H9 (cell line): ENCODE measurements around the gene CHD1. TPM values are rescaled to one million over a fixed set of nuclear protein-coding genes. Genes with fewer than 3 reads are reported as not detected.
A peak's percentile ranks its signal among the peaks of the same experiment; 100 is the strongest.

Source experiments
- DNase-seq: peaks from one replicate; pipeline ENCODE4 v3.0.0-alpha.2; 2017
- H2AFZ ChIP-seq: one replicate; pipeline ENCODE4 v1.6.1; 2013; ENCODE audit warnings: mild to moderate bottlenecking, low read length, control low read depth, moderate library complexity
- H2AK5ac ChIP-seq: 2 replicates; pipeline ENCODE4 v1.6.1; 2013; ENCODE audit warnings: low read length, control low read depth, mixed read lengths; ENCODE audit not compliant: insufficient read length
- H2BK120ac ChIP-seq: one replicate; pipeline ENCODE4 v1.6.1; 2013; ENCODE audit warnings: low read depth, mild to moderate bottlenecking, low read length, control low read depth, inconsistent platforms; ENCODE audit not compliant: poor library complexity, severe bottlenecking
- H2BK12ac ChIP-seq: 2 replicates; pipeline ENCODE4 v1.6.1; 2013; ENCODE audit warnings: low read length, control low read depth, mixed read lengths, low read depth; ENCODE audit not compliant: insufficient read length
- H2BK15ac ChIP-seq: 2 replicates; pipeline ENCODE4 v1.6.1; 2013; ENCODE audit warnings: low read depth, low read length, control low read depth
- H2BK20ac ChIP-seq: one replicate; pipeline ENCODE4 v1.6.1; 2013; ENCODE audit warnings: low read depth, mild to moderate bottlenecking, low read length, control low read depth, inconsistent platforms; ENCODE audit not compliant: poor library complexity, severe bottlenecking
- H2BK5ac ChIP-seq: 2 replicates; pipeline ENCODE4 v1.6.1; 2013; ENCODE audit warnings: low read length, control low read depth, mixed read lengths; ENCODE audit not compliant: insufficient read length
- H3K14ac ChIP-seq: 2 replicates; pipeline ENCODE4 v1.6.1; 2013; ENCODE audit warnings: low read length, control low read depth; ENCODE audit not compliant: insufficient read depth
- H3K18ac ChIP-seq: 2 replicates; pipeline ENCODE4 v1.6.1; 2013; ENCODE audit warnings: low read depth, mild to moderate bottlenecking, mixed read lengths, low read length, control low read depth; ENCODE audit not compliant: insufficient read length
- H3K23ac ChIP-seq: 2 replicates; pipeline ENCODE4 v1.6.1; 2013; ENCODE audit warnings: low read length, control low read depth, mixed read lengths, low read depth; ENCODE audit not compliant: insufficient read length
- H3K23me2 ChIP-seq: 2 replicates; pipeline ENCODE4 v1.6.1; 2013; ENCODE audit warnings: low read depth, mild to moderate bottlenecking, mixed read lengths, low read length, control low read depth; ENCODE audit not compliant: insufficient read length, poor library complexity, severe bottlenecking
- H3K27ac ChIP-seq: 2 replicates; pipeline ENCODE4 v1.5.1; 2013; ENCODE audit warnings: low read length, control low read depth, mixed read lengths, low read depth; ENCODE audit not compliant: insufficient read length
- H3K27me3 ChIP-seq: 2 replicates; pipeline ENCODE4 v1.6.1; 2013; ENCODE audit warnings: low read length, control low read depth, inconsistent platforms; ENCODE audit not compliant: insufficient read depth
- H3K4ac ChIP-seq: 2 replicates; pipeline ENCODE4 v1.6.1; 2013; ENCODE audit warnings: low read depth, mild to moderate bottlenecking, control low read depth, inconsistent platforms, low read length, moderate library complexity
- H3K4me1 ChIP-seq: 2 replicates; pipeline ENCODE4 v1.6.1; 2013; ENCODE audit warnings: low read length, control low read depth, inconsistent platforms; ENCODE audit not compliant: insufficient read depth
- H3K4me2 ChIP-seq: 2 replicates; pipeline ENCODE4 v1.6.1; 2013; ENCODE audit warnings: low read length, control low read depth, mixed read lengths; ENCODE audit not compliant: insufficient read length, insufficient read depth
- H3K56ac ChIP-seq: 2 replicates; pipeline ENCODE4 v1.6.1; 2013; ENCODE audit warnings: low read depth, mild to moderate bottlenecking, mixed read lengths, low read length, control low read depth; ENCODE audit not compliant: insufficient read length
- H3K79me1 ChIP-seq: 2 replicates; pipeline ENCODE4 v1.6.1; 2013; ENCODE audit warnings: low read depth, mild to moderate bottlenecking, moderate library complexity, low read length, control low read depth, inconsistent platforms; ENCODE audit not compliant: insufficient read depth, poor library complexity, severe bottlenecking
- H3K79me2 ChIP-seq: 2 replicates; pipeline ENCODE4 v1.6.1; 2013; ENCODE audit warnings: low read length, control low read depth, inconsistent platforms; ENCODE audit not compliant: insufficient read depth
- H3K9ac ChIP-seq: 2 replicates; pipeline ENCODE4 v1.6.1; 2013; ENCODE audit warnings: low read length, control low read depth, mixed read lengths; ENCODE audit not compliant: insufficient read length; ENCODE audit errors: extremely low read depth
- H3K9me3 ChIP-seq: one replicate; pipeline ENCODE4 v1.6.1; 2013; ENCODE audit warnings: low read depth, low read length, inconsistent platforms; ENCODE audit not compliant: control insufficient read depth
- H3T11ph ChIP-seq: one replicate; pipeline ENCODE4 v1.6.1; 2013; ENCODE audit warnings: mild to moderate bottlenecking, low read length, control low read depth, inconsistent platforms
- H4K20me1 ChIP-seq: one replicate; pipeline ENCODE4 v1.6.1; 2013; ENCODE audit not compliant: control insufficient read depth, insufficient read length, insufficient read depth
- H4K5ac ChIP-seq: 2 replicates; pipeline ENCODE4 v1.6.1; 2013; ENCODE audit warnings: low read depth, mild to moderate bottlenecking, mixed read lengths, low read length, control low read depth; ENCODE audit not compliant: insufficient read length
- H4K8ac ChIP-seq: replicated peaks from 2 replicates; pipeline ENCODE4 v1.6.1; 2013; ENCODE audit warnings: low read length, control low read depth, mixed read lengths, low read depth; ENCODE audit not compliant: insufficient read length
- H4K91ac ChIP-seq: 2 replicates; pipeline ENCODE4 v1.6.1; 2013; ENCODE audit warnings: low read depth, mild to moderate bottlenecking, moderate library complexity, mixed read lengths, low read length, control low read depth; ENCODE audit not compliant: insufficient read length
- H3K27ac Mint-ChIP-seq, 3 experiments: 2 replicates in 2 of 3; 3 replicates in 1 of 3; pipeline ENCODE4 v1.8.0; 2020 to 2021; ENCODE audit warnings: mixed read lengths in 3 of 3, mild to moderate bottlenecking in 1 of 3, moderate library complexity in 1 of 3
- H3K27me3 Mint-ChIP-seq: 2 replicates; pipeline ENCODE4 v1.8.0; 2021; ENCODE audit warnings: low read depth, mild to moderate bottlenecking, moderate library complexity, mixed read lengths
- H3K36me3 Mint-ChIP-seq, 3 experiments: 2 replicates in 2 of 3; 3 replicates in 1 of 3; pipeline ENCODE4 v1.8.0; 2020 to 2021; ENCODE audit warnings: low read depth in 3 of 3, mixed read lengths in 3 of 3; ENCODE audit not compliant: insufficient read depth in 1 of 3
- H3K4me1 Mint-ChIP-seq, 2 experiments: 2 replicates each; pipeline ENCODE4 v1.8.0; 2020; ENCODE audit warnings: mixed read lengths in 2 of 2
- H3K4me3 Mint-ChIP-seq, 2 experiments: 2 replicates in 1 of 2; 3 replicates in 1 of 2; pipeline ENCODE4 v1.8.0; 2020 to 2021; ENCODE audit warnings: mild to moderate bottlenecking in 2 of 2, mixed read lengths in 2 of 2, moderate library complexity in 1 of 2
- H3K9me3 Mint-ChIP-seq, 2 experiments: 2 replicates in 1 of 2; 3 replicates in 1 of 2; pipeline ENCODE4 v1.8.0; 2020; ENCODE audit warnings: mild to moderate bottlenecking in 2 of 2, mixed read lengths in 2 of 2, moderate library complexity in 1 of 2
- CTCF ChIP-seq: fragments of 200-600 bp; sonication (generic); conservative IDR thresholded peaks from 3 replicates; pipeline ENCODE4 v1.8.0; 2021; ENCODE audit warnings: antibody characterized with exemption, mild to moderate bottlenecking
- WGBS: extraction: QIAGEN DNeasy Blood & Tissue Kit; methylation state at CpG from one replicate; pipeline ENCODE4 v1.1.7; 2013; ENCODE audit warnings: missing lambda C conversion rate, low lambda C conversion rate, mixed read lengths; ENCODE audit not compliant: insufficient read length; ENCODE audit errors: extremely low coverage; 5-methylcytosine and 5-hydroxymethylcytosine counted together
- total RNA-seq: library from RNA; stranded (reverse); gene quantifications from 2 replicates; pipeline ENCODE4 v1.2.1, GENCODE V29; 2021

CHD1 gene
- total RNA-seq, 1 experiment from 2014 or later: 62.7 TPM

GRCh38 chr5:98905857-98906688 is 22.7 kb downstream of the CHD1 start:
- H2BK15ac ChIP-seq: no peak overlapping the region
- H4K5ac ChIP-seq: no peak overlapping the region
- H3K27ac Mint-ChIP-seq: 0 out of 7 replicates have a peak overlapping the region, but pooled peaks of 1 of the 3 experiments have one; percentile 51
- H3K9me3 Mint-ChIP-seq: no peaks in the 10 kb centered on the region
- H3K27me3 ChIP-seq: no peaks in the 10 kb centered on the region
- no peak overlapping the region for H2BK5ac ChIP-seq
- H4K91ac ChIP-seq: no peak overlapping the region
- H3K27me3 Mint-ChIP-seq: no peaks in the 10 kb centered on the region
- H2AK5ac ChIP-seq: no peak overlapping the region
- peaks cover 21% of the 10 kb centered on the region in 2 experiments for H3K4me1 Mint-ChIP-seq
- H2BK20ac ChIP-seq: no peak overlapping the region
- no peak overlapping the region for H4K8ac ChIP-seq
- peaks cover 12 to 46% (median 26%) of the 10 kb centered on the region in 3 experiments; a peak in 6 of 7 replicates for H3K36me3 Mint-ChIP-seq
- H3K18ac ChIP-seq: no peak overlapping the region
- H3K27ac ChIP-seq: no peak overlapping the region
- H3K23me2 ChIP-seq: no peaks in the 10 kb centered on the region
- no peak overlapping the region for H3K14ac ChIP-seq
- peak; percentile 76 for TF ChIP-seq CTCF
- no peak overlapping the region for H3K4me3 Mint-ChIP-seq
- H3K4ac ChIP-seq: no peak overlapping the region
- H3K9ac ChIP-seq: no peak overlapping the region
- H2BK12ac ChIP-seq: no peak overlapping the region
- H2BK120ac ChIP-seq: no peak overlapping the region
- H3K79me2 ChIP-seq: no peaks in the 10 kb centered on the region; the same call in 1 of the 2 replicates
- H3T11ph ChIP-seq: no peak overlapping the region
- H3K9me3 ChIP-seq: no peaks in the 10 kb centered on the region
- no peak overlapping the region for H3K23ac ChIP-seq
- H3K79me1 ChIP-seq: no peaks in the 10 kb centered on the region
- H3K4me1 ChIP-seq: no peaks in the 10 kb centered on the region
- H3K56ac ChIP-seq: no peak overlapping the region
- no CpG with 5 or more reads among the region's 3 CpGs for WGBS
- H4K20me1 ChIP-seq: no peaks in the 10 kb centered on the region
- no peak overlapping the region for H2AFZ ChIP-seq
- DNase-seq: no peak
- no peak overlapping the region for H3K4me2 ChIP-seq
